T47D (cell line): ENCODE measurements around the gene KRT86.

ENCODE experiments used
- DNase-seq, 2 experiments: peaks; one replicate each; pipeline versions ENCODE4 v3.0.0 to v3.0.0-alpha.2; 2011 to 2012; ENCODE audit warnings: low read depth in 1 of 2, low spot score in 1 of 2
- JUND ChIP-seq: IDR thresholded peaks from 2 replicates; pipeline ENCODE4 v1.6.1; 2012; ENCODE audit warnings: low read depth
- in situ Hi-C: cut with HindIII; loops from 2 replicates; pipeline ENCODE4 v1.10.0; 2016; ENCODE audit warnings: low sequenced_read_pairs, low pct_unique_long_range_greater_than_20kb

The KRT86 gene

GRCh38 chr12:52258335-52258901 lies 16.0 kb upstream of the KRT86 start:
- no peak for DNase-seq
- in situ Hi-C loops = no loop called here
- no peak for TF ChIP-seq JUND

DNA sequence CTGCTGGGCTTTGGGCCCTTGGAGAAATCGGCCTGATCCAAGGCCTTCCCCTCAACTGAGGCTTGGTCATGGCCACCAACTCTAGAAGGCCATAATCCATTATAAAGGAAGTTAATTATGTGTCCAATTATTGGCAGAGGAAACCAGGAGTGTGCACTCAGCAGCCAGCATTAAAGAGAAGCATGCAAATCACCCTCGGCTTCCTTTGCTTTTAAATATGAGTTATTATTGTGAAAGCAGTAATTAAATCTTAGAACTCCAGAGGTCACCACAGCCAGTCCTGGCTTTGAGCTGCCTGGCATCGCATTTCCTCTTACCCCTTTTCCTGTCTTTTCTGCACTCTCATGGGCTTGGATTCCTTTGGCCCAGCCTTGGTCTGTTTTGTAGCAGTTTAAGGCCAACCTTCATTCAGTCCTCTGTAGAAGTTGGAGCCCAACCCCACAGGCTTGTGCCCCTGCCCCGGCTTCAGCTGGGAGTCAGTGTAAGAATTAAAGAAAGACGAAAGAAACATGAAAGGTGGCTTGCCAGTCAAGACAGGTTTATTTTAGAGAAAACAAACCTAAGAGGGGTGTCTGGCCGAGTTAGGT lies 14.7 kb upstream of the KRT86 start:
- in situ Hi-C loops = no loop called here
- no peak for TF ChIP-seq JUND
- no peak for DNase-seq

DNA sequence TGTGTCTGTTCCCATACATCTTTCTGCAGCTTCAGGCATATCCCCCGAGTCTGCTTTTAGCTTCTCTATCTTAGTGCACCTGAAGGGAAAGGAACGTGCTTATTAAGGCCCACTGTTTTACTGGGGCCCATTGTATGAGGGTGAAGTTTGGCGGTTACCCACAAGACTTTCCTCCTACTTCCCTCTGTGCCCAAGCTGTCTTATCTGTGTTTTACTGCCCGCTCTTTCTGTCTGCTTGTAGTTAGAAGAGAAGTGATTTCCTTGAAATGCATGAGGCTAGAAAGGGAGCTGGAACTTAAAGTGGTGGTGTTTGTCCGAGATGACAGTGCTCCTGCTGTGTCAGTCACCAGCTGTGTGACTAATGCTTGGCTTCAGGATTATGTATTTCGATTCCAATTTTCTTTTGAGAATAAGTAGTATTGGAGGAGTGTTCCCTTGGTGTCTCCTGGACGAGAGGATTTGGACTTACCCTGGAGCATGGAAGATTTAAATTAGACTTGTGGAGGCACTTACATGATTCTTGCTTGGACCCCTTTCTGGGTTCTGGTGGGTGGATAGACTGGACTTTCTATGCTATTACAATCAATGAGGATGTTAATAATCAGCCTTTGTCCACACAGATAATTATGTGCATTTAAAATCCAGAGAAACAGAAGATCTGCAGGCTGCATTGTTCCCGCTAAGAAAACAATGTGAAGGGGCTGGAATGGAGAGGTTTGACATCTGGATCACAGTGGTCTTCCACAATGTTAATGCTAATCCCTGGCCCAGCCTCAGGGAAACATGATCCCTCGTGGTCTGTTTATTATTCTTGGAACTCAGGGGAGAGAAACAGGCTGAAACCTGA lies 13.9 kb upstream of the KRT86 start:
- no peak for DNase-seq
- no peak for TF ChIP-seq JUND
- in situ Hi-C loops = no loop called here

GRCh38 chr12:52261208-52261484 lies 13.3 kb upstream of the KRT86 start:
- no peak for TF ChIP-seq JUND
- no peak for DNase-seq
- in situ Hi-C loops = no loop called here

DNA sequence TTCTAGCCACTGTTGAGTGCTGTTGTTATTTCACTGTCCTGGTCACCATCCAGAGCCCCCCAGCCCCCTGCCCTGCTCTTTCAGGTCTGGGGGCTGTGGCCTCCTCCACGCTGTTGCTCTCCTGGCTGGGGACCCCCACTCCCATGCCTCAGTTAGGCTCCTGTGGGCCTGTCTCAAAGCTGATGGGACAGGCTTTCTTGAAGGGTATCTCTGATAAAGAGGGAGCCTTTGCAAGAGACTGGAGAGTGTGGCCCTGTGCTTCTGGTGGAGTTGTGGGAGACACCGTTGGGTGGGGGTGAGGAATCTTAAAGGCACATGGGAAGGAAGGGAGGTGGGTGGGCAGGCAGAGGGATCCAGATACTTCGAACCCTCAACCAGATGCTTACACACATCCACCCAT lies 12.2 kb upstream of the KRT86 start:
- no peak for TF ChIP-seq JUND
- in situ Hi-C loops = no loop called here
- no peak for DNase-seq

GRCh38 chr12:52263761-52264434 lies 10.5 kb upstream of the KRT86 start:
- DNase-seq = no peak
- in situ Hi-C loops = no loop called here
- TF ChIP-seq JUND = no peak

DNA sequence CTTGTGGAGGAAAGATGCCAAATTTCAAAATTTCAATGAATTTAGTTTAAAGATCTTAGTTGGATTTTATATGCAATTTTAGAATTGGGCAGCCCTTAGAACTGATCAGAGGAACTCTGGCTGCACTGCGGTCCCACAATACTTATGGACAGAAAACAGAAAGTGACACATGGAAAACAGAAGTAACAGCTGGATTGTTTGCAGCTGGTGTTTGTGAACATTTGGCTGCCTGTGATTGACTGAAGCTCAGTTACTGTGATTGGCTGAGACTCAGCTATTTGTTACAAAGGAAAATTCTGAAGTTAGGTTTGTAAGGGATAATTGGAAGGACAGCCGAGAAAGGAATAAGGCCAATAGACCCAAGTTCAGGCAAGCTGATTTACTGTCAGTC lies 10.0 kb upstream of the KRT86 start:
- in situ Hi-C loops = no loop called here
- no peak for TF ChIP-seq JUND
- DNase-seq = no peak

GRCh38 chr12:52266514-52266913 lies 7.9 kb upstream of the KRT86 start:
- no peak for TF ChIP-seq JUND
- DNase-seq = no peak
- in situ Hi-C loops = no loop called here

DNA sequence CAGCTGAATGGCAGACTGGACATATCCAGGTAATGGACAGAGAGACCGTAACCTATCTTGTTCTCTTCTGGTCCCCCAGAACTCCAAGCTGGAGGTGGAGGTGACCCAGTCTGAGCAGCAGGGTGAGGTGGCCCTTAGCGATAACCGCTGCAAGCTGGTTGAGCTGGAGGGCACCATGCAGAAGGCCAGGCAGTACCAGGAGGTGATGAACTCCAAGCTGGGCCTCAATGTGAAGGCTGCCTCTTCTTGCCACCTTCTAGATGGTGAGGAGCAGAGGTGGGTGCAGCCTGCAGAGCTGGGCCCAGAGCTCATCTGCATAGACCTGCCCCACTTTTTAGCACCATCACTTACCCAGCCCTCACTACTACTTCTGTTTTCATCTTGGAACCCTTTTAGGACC lies 7.2 kb upstream of the KRT86 start:
- DNase-seq = no peak
- TF ChIP-seq JUND = no peak
- in situ Hi-C loops = no loop called here

DNA sequence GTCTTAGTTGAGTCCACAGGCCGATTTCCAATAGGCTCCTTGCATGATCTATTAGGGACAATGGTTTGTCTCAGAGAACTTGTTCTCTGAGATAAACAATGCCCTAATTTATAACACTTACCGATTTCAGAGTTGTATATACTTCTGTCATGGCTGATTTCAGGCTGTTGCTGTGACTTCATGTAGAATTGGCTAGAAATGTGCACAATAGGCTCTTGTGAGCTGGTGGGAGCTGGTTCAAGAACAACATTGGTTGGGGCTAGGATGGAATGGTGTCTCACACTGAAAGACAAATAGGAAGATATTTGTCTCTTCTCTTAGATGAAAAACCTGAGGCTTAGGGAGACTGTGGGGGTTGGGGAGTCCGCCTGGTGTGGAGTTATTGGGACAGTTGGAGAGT lies 6.7 kb upstream of the KRT86 start:
- in situ Hi-C loops = no loop called here
- no peak for TF ChIP-seq JUND
- no peak for DNase-seq

- in situ Hi-C loops = no loop called here
Measured at GRCh38 chr12:52268212-52268611, 6.2 kb upstream of the KRT86 start.

DNA sequence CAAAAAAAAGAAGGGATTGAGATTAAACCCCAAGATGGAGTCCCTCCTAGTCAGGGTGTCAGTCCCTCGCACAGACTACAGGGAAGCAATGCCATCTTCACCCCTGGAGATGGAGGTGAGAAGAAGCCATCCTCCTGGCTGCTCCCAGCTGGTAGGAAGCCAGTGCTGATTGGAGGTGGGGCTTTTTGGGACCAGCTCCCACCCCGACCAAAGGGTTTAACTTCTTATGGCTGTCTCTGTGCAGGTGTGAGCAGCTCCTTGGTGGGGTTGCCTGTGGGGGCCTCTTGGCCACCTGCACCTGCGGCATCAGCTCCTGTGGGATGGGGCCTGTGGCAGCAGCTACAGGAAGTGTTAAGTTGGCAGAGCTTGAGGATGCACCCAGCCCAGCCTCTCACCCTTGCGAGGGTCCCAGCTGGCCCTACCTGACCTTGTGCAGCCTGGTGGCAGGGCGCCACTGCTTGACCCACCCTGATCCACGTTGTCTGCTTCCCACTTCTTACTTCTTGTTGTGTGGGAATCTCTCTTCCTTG lies 3.8 kb upstream of the KRT86 start:
- no peak for TF ChIP-seq JUND
- in situ Hi-C loops = no loop called here
- DNase-seq = no peak

More at GRCh38 chr12:52268212-52268611, 6.2 kb upstream of the KRT86 start:
- no peak for DNase-seq
- TF ChIP-seq JUND = no peak

- in situ Hi-C loops = no loop called here
- DNase-seq = no peak
- TF ChIP-seq JUND = no peak
Measured at GRCh38 chr12:52271158-52271557, 3.3 kb upstream of the KRT86 start.
